Measurements from ENCODE around the gene TP73.

Gene TP73

DNA sequence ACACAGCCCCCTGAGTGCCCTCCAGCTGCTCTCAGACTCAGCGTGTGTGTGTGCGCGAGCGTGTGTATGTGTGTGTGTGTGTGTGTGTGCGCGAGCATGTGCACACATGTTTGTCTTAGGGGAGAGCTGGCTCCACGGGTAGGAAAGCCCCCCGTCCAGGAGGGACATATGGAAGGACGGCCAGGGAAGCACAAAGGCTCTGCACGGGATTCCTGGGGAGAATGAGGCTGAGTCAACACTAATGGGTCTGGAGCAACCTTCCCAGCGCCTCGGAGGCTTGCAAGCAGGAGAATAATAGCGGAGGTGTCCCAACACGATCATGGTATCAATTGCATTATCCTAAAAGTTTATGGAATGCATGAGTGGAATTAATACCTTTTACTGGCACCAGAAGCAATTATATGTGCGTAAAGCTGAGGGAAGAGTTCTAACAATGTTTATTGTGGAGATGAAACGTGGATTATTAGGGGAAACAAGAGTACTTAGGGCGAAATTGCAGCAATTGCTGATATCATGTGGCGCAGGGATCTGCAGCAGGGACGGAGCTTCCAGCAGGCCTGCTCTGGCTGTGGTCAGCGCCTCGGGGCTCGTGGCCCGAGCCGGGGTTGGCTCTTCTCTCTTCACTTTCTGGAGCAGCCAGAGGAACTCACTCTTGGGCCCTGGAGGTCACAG is 59.6 kb downstream of the TP73 start:
- in situ Hi-C loops (cut with HindIII; ENCODE audit: low sequenced_read_pairs), result no loop called here
- no peak for DNase-seq (ENCODE audit: low read depth)
- no peak overlapping the region for H3K4me3 ChIP-seq (ENCODE audit: low read depth, low read length)
- TF ChIP-seq, protein P1, sequence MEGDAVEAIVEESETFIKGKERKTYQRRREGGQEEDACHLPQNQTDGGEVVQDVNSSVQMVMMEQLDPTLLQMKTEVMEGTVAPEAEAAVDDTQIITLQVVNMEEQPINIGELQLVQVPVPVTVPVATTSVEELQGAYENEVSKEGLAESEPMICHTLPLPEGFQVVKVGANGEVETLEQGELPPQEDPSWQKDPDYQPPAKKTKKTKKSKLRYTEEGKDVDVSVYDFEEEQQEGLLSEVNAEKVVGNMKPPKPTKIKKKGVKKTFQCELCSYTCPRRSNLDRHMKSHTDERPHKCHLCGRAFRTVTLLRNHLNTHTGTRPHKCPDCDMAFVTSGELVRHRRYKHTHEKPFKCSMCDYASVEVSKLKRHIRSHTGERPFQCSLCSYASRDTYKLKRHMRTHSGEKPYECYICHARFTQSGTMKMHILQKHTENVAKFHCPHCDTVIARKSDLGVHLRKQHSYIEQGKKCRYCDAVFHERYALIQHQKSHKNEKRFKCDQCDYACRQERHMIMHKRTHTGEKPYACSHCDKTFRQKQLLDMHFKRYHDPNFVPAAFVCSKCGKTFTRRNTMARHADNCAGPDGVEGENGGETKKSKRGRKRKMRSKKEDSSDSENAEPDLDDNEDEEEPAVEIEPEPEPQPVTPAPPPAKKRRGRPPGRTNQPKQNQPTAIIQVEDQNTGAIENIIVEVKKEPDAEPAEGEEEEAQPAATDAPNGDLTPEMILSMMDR (IDR thresholded peaks at IDR 0.05; ENCODE audit: low read depth, low read length, missing control alignments), result no peak

DNA sequence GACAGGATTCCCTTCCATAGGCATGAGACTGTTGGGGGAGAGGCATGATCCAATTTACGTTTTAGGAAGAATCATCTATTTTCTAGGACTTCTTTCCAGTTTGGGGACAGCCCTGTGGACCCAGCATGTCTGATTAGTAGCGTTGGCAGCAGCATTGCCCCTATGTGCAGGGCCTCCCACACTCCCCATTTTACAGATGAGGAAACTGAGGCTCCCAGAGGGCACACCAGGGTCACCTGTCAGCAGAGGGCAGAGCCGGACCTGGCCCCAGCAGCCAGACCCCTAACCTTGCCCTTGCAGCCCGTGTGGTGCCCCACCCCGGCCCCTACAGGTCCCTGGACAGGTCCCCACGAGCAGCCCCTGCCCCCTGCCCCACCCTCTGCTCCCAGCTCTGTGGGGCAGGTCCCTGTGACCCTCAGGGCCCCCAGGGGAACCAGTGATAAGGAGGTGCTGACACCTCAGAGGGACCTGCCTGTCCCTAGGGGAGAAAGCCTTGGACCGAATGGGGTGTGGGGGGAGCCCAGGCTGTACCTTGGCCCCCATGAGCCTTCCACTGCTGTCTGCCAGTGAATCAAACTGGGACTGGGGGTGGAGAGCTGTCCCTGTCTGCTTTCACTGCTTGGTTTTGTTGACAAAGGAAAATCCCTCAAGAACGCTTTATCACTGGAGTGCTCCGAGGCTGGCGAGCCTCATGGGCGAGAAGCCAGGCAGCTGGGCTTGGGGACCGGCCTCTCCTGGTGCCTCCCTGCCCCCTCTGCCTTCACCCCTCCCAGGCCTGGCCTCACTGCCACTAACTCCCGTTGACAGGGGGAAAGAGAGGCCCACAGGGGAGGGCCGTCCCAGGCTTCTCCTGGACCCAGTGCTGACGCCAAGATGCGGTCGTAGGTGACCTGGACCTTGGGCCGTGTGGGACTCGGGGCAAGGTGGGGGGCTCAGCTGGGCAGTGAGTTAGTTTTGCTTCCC is 60.5 kb downstream of the TP73 start:
- DNase-seq (ENCODE audit: low read depth), result no peak
- no peak overlapping the region for H3K4me3 ChIP-seq (ENCODE audit: low read depth, low read length)
- TF ChIP-seq, protein P1 (IDR thresholded peaks at IDR 0.05; ENCODE audit: low read depth, low read length, missing control alignments), result no peak
- in situ Hi-C loops (cut with HindIII; ENCODE audit: low sequenced_read_pairs), result no loop called here

DNA sequence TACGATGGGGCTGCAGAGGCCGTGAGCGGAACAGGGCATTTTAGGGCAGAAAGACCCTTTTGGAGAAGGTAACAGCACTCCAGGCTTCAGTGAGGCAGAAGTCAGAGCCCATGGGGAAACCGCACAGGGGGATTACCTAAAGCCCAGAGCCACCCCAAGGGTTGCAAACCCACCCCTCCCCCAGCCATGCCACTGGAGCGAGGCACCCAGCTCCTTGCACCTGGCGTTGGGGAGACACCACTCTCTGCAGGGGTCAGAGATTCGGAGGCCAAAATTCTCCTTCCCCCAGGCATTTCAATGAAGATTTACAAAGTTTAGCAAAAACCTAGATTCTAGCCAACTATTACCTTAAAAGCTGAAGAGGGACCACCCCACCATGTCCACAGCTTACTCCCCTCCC is 61.5 kb downstream of the TP73 start:
- H3K4me3 ChIP-seq (ENCODE audit: low read depth, low read length), result no peak overlapping the region
- DNase-seq (ENCODE audit: low read depth), result no peak
- in situ Hi-C loops (cut with HindIII; ENCODE audit: low sequenced_read_pairs), result no loop called here
- TF ChIP-seq, protein P1 (IDR thresholded peaks at IDR 0.05; ENCODE audit: low read depth, low read length, missing control alignments), result no peak

DNA sequence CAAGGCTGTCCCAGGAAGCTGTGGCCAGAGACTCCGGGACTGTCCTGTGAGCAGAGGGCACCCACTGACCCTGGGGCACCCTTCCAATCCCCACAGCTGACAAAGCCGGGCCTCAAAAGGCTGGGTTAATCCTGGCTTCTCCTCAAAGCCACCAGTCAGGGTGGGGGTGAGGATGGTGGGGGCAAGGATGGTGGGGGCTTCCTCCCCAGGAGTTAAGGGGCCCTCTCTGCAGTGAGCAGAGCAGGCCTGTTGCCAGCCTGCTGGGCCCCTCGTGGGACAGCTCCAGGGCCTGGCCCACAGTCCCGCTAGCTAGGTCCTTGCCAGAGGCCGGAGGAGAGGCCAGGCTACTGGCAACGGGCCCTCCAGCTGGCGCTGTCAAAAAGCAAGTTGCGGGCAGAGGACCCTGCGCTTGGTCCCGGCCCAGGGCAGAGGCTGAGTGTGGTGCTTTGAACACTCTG is 62.0 kb downstream of the TP73 start:
- no peak overlapping the region for H3K4me3 ChIP-seq (ENCODE audit: low read depth, low read length)
- in situ Hi-C loops (cut with HindIII; ENCODE audit: low sequenced_read_pairs), result no loop called here
- DNase-seq (ENCODE audit: low read depth), result no peak
- TF ChIP-seq, protein P1 (IDR thresholded peaks at IDR 0.05; ENCODE audit: low read depth, low read length, missing control alignments), result no peak

DNA sequence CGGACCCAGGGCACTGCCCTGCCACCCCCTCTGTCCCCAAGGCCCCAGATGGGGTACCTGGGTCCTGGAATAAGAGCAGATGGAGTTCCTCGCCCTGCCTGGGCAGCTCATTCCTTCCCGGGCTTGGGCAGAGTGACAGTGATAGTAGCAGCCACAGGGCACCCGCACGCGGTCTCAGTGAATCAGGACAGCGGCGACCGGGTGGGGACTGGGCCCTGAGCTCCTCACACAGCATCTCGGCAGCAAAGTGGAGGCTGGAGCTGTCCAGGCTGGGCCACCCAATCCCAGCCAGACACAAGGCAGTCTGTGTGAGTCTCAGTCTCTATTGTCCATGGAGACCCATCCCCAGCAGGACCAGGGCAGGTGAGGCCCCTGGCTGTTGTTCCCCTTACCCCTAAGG is 62.5 kb downstream of the TP73 start:
- in situ Hi-C loops (cut with HindIII; ENCODE audit: low sequenced_read_pairs), result no loop called here
- TF ChIP-seq, protein P1 (IDR thresholded peaks at IDR 0.05; ENCODE audit: low read depth, low read length, missing control alignments), result no peak
- no peak overlapping the region for H3K4me3 ChIP-seq (ENCODE audit: low read depth, low read length)
- no peak for DNase-seq (ENCODE audit: low read depth)

DNA sequence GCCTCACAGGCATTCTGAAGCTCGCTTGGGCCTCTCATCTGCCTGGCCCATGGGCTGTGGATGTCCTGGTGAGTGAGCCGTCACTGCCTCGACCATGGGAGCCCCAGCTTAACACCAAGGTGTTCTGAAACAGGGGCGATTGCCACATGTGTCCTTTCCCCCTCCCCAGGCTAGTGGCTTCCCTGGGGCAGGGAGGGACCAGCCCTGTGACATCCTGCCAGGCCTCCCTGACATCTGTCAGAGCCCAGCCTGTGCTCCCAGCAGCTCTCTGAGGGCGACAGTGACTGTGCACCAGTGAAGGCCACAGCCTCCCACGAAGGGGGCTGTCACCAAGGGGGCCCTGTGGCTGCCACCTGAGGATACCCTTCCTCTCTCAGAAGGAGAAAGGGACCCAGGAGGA is 64.0 kb downstream of the TP73 start:
- no peak overlapping the region for H3K4me3 ChIP-seq (ENCODE audit: low read depth, low read length)
- no peak for DNase-seq (ENCODE audit: low read depth)
- in situ Hi-C loops (cut with HindIII; ENCODE audit: low sequenced_read_pairs), result no loop called here
- TF ChIP-seq, protein P1 (IDR thresholded peaks at IDR 0.05; ENCODE audit: low read depth, low read length, missing control alignments), result no peak
